OCI-LY1 (cell line): Measurements from ENCODE around the gene FAM13A.

Experiments
- H2AFZ ChIP-seq: fragments of 200-600 bp; sonication (generic), shearing (Covaris generic); 2 replicates; pipeline ENCODE4 v1.6.0; 2014; ENCODE audit warnings: antibody characterized with exemption, mild to moderate bottlenecking, low read length
- H3F3A ChIP-seq: fragments of 200-600 bp; sonication (generic), shearing (Covaris generic); 2 replicates; pipeline ENCODE4 v1.6.0; 2014; ENCODE audit warnings: mild to moderate bottlenecking, antibody characterized with exemption, low read length, moderate library complexity; ENCODE audit not compliant: insufficient read depth
- H3K27ac ChIP-seq: fragments of 200-600 bp; sonication (generic); 2 replicates; pipeline ENCODE4 v1.5.1; 2014; ENCODE audit warnings: low read length, mixed run types, mild to moderate bottlenecking, low read depth; ENCODE audit not compliant: poor library complexity, severe bottlenecking
- H3K27me3 ChIP-seq: fragments of 200-600 bp; sonication (generic); 2 replicates; pipeline ENCODE4 v1.6.0; 2014; ENCODE audit warnings: antibody characterized with exemption, mild to moderate bottlenecking, low read length, moderate library complexity; ENCODE audit not compliant: insufficient read depth
- H3K36me3 ChIP-seq: fragments of 200-600 bp; sonication (generic); 2 replicates; pipeline ENCODE4 v1.6.1; 2014; ENCODE audit warnings: mild to moderate bottlenecking, antibody characterized with exemption, low read length, moderate library complexity, mixed read lengths; ENCODE audit not compliant: insufficient read depth
- H3K4me1 ChIP-seq: fragments of 200-600 bp; sonication (generic); 2 replicates; pipeline ENCODE4 v1.5.1; 2014; ENCODE audit warnings: mild to moderate bottlenecking, low read length, moderate library complexity; ENCODE audit not compliant: insufficient read depth, severe bottlenecking
- H3K4me2 ChIP-seq: fragments of 200-600 bp; sonication (generic), shearing (Covaris generic); 2 replicates; pipeline ENCODE4 v1.6.1; 2014; ENCODE audit warnings: low read length
- H3K4me3 ChIP-seq: fragments of 200-600 bp; sonication (generic); 2 replicates; pipeline ENCODE4 v1.5.1; 2014; ENCODE audit warnings: low read length, low read depth, mild to moderate bottlenecking, mixed read lengths; ENCODE audit not compliant: poor library complexity, severe bottlenecking
- H3K79me2 ChIP-seq: fragments of 200-600 bp; shearing (Covaris generic); 2 replicates; pipeline ENCODE4 v1.6.1; 2016; ENCODE audit warnings: mixed run types, low read length, mixed read lengths; ENCODE audit not compliant: insufficient read depth
- H3K9ac ChIP-seq: fragments of 200-600 bp; sonication (generic), shearing (Covaris generic); 2 replicates; pipeline ENCODE4 v1.6.1; 2014; ENCODE audit warnings: mild to moderate bottlenecking, low read length, mixed read lengths
- H3K9me2 ChIP-seq: fragments of 200-600 bp; sonication (generic), shearing (Covaris generic); 2 replicates; pipeline ENCODE4 v1.6.1; 2014; ENCODE audit warnings: low read depth, mild to moderate bottlenecking, low read length, mixed read lengths
- H3K9me3 ChIP-seq: fragments of 200-600 bp; shearing (Covaris generic); 2 replicates; pipeline ENCODE4 v1.6.1; 2014; ENCODE audit warnings: low read length, mixed read lengths
- H4K20me1 ChIP-seq: fragments of 200-600 bp; sonication (generic), shearing (Covaris generic); 2 replicates; pipeline ENCODE4 v1.6.0; 2016; ENCODE audit warnings: mild to moderate bottlenecking, low read length; ENCODE audit not compliant: insufficient read depth
- EZH2 ChIP-seq: fragments of 200-600 bp; sonication (generic), shearing (Covaris generic); IDR thresholded peaks from 2 replicates; pipeline ENCODE4 v1.8.0; 2017; ENCODE audit warnings: borderline replicate concordance, mixed run types, mild to moderate bottlenecking, antibody characterized with exemption, low read length, moderate library complexity, mixed read lengths
- TF ChIP-seq, protein P1 (sequence below): fragments of 200-600 bp; sonication (generic), shearing (Covaris generic); IDR thresholded peaks from 2 replicates; pipeline ENCODE4 v1.5.1; 2017; ENCODE audit warnings: mild to moderate bottlenecking, antibody characterized with exemption, low read length, moderate library complexity, mixed read lengths

The FAM13A gene

DNA sequence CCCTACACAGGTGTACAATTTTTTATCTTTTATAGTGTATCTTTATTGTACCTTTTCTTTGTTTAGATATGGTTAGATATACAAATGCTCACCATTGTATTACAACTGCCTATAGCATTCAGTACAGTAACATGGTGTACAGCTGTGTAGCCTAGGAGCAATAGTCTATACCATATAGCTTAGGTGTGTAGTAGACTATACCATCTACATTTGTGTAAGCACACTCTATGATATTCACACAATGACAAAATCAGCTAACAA, 80.3 kb downstream of the FAM13A start:
- Histone ChIP-seq H3K9me2 (no peaks in the 10 kb centered on the region), H2AFZ (no peak overlapping the region), H3K79me2 (no peaks in the 10 kb centered on the region), H3F3A (no peaks in the 10 kb centered on the region), H4K20me1 (no peaks in the 10 kb centered on the region), H3K27me3 (no peaks in the 10 kb centered on the region), H3K9me3 (no peaks in the 10 kb centered on the region), H3K4me3 (no peak overlapping the region), H3K4me1 (no peaks in the 10 kb centered on the region), H3K36me3 (no peaks in the 10 kb centered on the region), H3K27ac (no peak overlapping the region), H3K9ac (no peak overlapping the region), H3K4me2 (no peak overlapping the region)
- TF ChIP-seq, protein P1, sequence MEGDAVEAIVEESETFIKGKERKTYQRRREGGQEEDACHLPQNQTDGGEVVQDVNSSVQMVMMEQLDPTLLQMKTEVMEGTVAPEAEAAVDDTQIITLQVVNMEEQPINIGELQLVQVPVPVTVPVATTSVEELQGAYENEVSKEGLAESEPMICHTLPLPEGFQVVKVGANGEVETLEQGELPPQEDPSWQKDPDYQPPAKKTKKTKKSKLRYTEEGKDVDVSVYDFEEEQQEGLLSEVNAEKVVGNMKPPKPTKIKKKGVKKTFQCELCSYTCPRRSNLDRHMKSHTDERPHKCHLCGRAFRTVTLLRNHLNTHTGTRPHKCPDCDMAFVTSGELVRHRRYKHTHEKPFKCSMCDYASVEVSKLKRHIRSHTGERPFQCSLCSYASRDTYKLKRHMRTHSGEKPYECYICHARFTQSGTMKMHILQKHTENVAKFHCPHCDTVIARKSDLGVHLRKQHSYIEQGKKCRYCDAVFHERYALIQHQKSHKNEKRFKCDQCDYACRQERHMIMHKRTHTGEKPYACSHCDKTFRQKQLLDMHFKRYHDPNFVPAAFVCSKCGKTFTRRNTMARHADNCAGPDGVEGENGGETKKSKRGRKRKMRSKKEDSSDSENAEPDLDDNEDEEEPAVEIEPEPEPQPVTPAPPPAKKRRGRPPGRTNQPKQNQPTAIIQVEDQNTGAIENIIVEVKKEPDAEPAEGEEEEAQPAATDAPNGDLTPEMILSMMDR, result no peak
- TF ChIP-seq EZH2, result no peak

DNA sequence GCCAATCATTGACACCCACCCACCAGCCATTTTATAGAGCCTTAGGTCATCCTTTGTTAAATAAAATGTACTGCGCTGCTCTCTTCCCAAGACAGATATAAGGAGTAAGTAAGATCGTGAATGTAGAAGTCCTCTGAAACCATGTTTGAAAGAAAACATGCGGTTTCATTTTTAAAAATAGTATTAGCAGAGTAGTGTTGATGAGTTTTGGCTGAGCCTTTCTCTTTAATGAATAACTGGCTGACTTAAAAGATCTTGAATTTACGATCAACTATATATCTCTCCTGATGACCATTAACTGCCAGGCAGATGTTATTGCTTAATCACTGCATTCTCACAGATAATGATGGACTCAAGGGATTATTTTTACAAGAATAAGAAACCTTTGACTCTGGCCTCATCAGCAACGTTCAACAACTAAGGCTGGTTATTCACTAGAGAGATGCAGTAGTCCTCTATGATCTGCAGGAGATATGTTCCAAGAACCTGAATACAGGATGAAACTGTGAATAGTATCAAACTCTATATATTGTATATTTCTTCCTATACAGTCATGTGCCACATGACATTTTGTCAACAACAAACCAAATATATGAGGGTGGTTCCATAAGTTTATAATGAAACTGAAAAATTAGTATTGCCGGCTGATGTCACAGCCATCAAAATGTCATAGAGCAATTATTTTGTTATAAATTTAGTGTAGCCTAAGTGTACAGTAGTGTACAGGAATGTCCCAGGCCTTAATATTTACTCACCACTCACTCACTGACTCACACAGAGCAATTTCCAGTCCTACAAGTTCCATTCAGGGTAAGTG, 80.8 kb downstream of the FAM13A start:
- Histone ChIP-seq H3K27ac (no peak overlapping the region), H3K27me3 (no peaks in the 10 kb centered on the region), H3K9ac (no peak overlapping the region), H3K4me2 (no peak overlapping the region), H3K4me1 (no peaks in the 10 kb centered on the region), H3K9me2 (no peaks in the 10 kb centered on the region), H3K36me3 (no peaks in the 10 kb centered on the region), H3K9me3 (no peaks in the 10 kb centered on the region), H3F3A (no peaks in the 10 kb centered on the region), H3K4me3 (no peak overlapping the region), H3K79me2 (no peaks in the 10 kb centered on the region), H4K20me1 (no peaks in the 10 kb centered on the region), H2AFZ (no peak overlapping the region)
- TF ChIP-seq EZH2, result no peak
- TF ChIP-seq, protein P1, result no peak

DNA sequence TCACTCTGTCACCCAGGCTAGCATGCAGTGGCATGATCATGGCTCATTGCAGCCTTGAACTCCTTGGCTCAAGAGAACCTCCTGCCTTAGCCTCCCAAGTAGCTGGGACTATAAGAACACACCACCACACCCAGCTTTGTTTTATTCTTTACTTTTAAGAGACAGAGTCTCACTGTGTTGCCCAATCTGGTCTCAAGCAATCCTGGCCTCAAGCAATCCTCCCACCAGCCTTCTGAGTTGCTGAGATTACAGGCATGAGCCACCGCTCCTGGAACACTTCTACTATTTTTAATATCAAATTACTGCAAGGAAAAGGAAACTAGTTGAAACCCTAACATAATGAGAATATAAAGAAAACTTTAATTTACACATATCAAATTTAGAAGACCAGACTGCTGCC, 85.4 kb downstream of the FAM13A start:
- Histone ChIP-seq H4K20me1 (no peaks in the 10 kb centered on the region), H3K4me1 (no peaks in the 10 kb centered on the region), H2AFZ (no peak overlapping the region), H3K4me2 (no peak overlapping the region), H3K27ac (no peak overlapping the region), H3K79me2 (no peaks in the 10 kb centered on the region), H3K9me2 (no peaks in the 10 kb centered on the region), H3K27me3 (no peaks in the 10 kb centered on the region), H3K9me3 (no peaks in the 10 kb centered on the region), H3K36me3 (no peaks in the 10 kb centered on the region), H3K9ac (no peak overlapping the region), H3F3A (no peaks in the 10 kb centered on the region), H3K4me3 (no peak overlapping the region)
- TF ChIP-seq, protein P1, result no peak
- TF ChIP-seq EZH2, result no peak
